HepG2 (cell line): ENCODE data around the gene GRK3. TPM values are rescaled to one million over a fixed set of nuclear protein-coding genes. Genes with fewer than 3 reads are reported as not detected.

Source experiments
- FOXA1 ChIP-seq, 2 experiments: fragments of 450-650 bp in 1 of 2; sonication (generic) in 1 of 2; formaldehyde crosslinking in 1 of 2; IDR thresholded peaks; 2 replicates each; pipeline versions ENCODE4 v1.4.0 to v1.6.1; 2016 to 2020; ENCODE audit warnings: missing genetic modification reagents in 1 of 2
- GATA4 ChIP-seq: sonication (generic); IDR thresholded peaks from 2 replicates; pipeline ENCODE4 v1.6.1; 2016; ENCODE audit warnings: antibody characterized with exemption, low read depth, borderline replicate concordance
- HHEX ChIP-seq: IDR thresholded peaks from 2 replicates; pipeline ENCODE4 v1.6.1; 2016; ENCODE audit warnings: control low read depth
- IRF9 ChIP-seq: sonication (generic); formaldehyde crosslinking; IDR thresholded peaks from 2 replicates; pipeline ENCODE4 v1.8.0; 2022; ENCODE audit warnings: missing genetic modification reagents, mild to moderate bottlenecking, borderline replicate concordance
- MAX ChIP-seq: IDR thresholded peaks from 2 replicates; pipeline ENCODE4 v1.6.1; 2012; ENCODE audit warnings: inconsistent platforms
- MIER2 ChIP-seq: IDR thresholded peaks from 2 replicates; pipeline ENCODE4 v1.6.1; 2016; ENCODE audit warnings: missing biosample characterization, missing genetic modification reagents
- MXD3 ChIP-seq: IDR thresholded peaks from 2 replicates; pipeline ENCODE4 v1.6.1; 2016; ENCODE audit warnings: mild to moderate bottlenecking, missing biosample characterization, missing genetic modification reagents
- MXI1 ChIP-seq: IDR thresholded peaks from 3 replicates; pipeline ENCODE4 v1.6.1; 2012; ENCODE audit warnings: low read depth, low read length, inconsistent platforms, borderline replicate concordance
- MZF1 ChIP-seq: sonication (generic); formaldehyde crosslinking; IDR thresholded peaks from 2 replicates; pipeline ENCODE4 v1.8.1; 2023; ENCODE audit warnings: mild to moderate bottlenecking, missing genetic modification reagents, borderline replicate concordance
- PHF21A ChIP-seq: sonication (generic); formaldehyde crosslinking; IDR thresholded peaks from 2 replicates; pipeline ENCODE4 v1.5.0; 2020; ENCODE audit warnings: mild to moderate bottlenecking, missing genetic modification reagents
- RCOR2 ChIP-seq: IDR thresholded peaks from 2 replicates; pipeline ENCODE4 v1.6.1; 2016; ENCODE audit warnings: missing biosample characterization, missing genetic modification reagents
- TSC22D2 ChIP-seq: sonication (generic); formaldehyde crosslinking; IDR thresholded peaks from 2 replicates; pipeline ENCODE4 v1.5.1; 2020; ENCODE audit warnings: missing genetic modification reagents, mild to moderate bottlenecking, borderline replicate concordance
- U2AF1 ChIP-seq: fragments of 200-400 bp; formaldehyde crosslinking; optimal IDR thresholded peaks from 2 replicates; pipeline ENCODE3; 2017; ENCODE audit warnings: mild to moderate bottlenecking, low read depth, low read length
- ZFP90 ChIP-seq: sonication (generic); formaldehyde crosslinking; IDR thresholded peaks from 2 replicates; pipeline ENCODE4 v1.8.0; 2022; ENCODE audit warnings: missing genetic modification reagents, mild to moderate bottlenecking, inconsistent platforms, borderline replicate concordance
- ZKSCAN8 ChIP-seq: IDR thresholded peaks from 2 replicates; pipeline ENCODE4 v1.6.1; 2016; ENCODE audit warnings: borderline replicate concordance, missing genetic modification reagents, missing compliant biosample characterization
- ZNF543 ChIP-seq: sonication (generic); formaldehyde crosslinking; IDR thresholded peaks from 2 replicates; pipeline ENCODE4 v1.4.0; 2020; ENCODE audit warnings: mild to moderate bottlenecking, missing genetic modification reagents
- ZNF652 ChIP-seq: IDR thresholded peaks from 2 replicates; pipeline ENCODE4 v1.6.1; 2016; ENCODE audit warnings: low read depth, borderline replicate concordance
- ZNF83 ChIP-seq: sonication (generic); formaldehyde crosslinking; IDR thresholded peaks from 2 replicates; pipeline ENCODE4 v1.4.0; 2020; ENCODE audit warnings: missing genetic modification reagents, mild to moderate bottlenecking, borderline replicate concordance
- polyA plus RNA-seq, 8 experiments: library from polyadenylated mRNA; depleted of rRNA in 3 of 8; stranded (reverse) in 7 of 8; unstranded in 1 of 8; fragments of >200 nt; fragmentation: Illumina TruSeq in 4 of 8; extraction: Trizol in 4 of 8; gene quantifications; 2 replicates each; pipeline versions ENCODE4 v1.2.1 to v1.2.3, GENCODE V29; 2011 to 2016; ENCODE audit warnings: low read depth in 4 of 8, missing spikeins in 1 of 8, mixed read lengths in 1 of 8; ENCODE audit not compliant: insufficient read depth in 1 of 8
- total RNA-seq, 5 experiments: library from RNA; depleted of rRNA; stranded (reverse); fragments of >200 nt; fragmentation: Illumina TruSeq; extraction: Trizol; gene quantifications; 2 replicates each; pipeline ENCODE4 v1.2.3, GENCODE V29; 2016; ENCODE audit warnings: low read depth in 1 of 5
- TF ChIP-seq, protein P1 (sequence below): IDR thresholded peaks from 2 replicates; pipeline ENCODE4 v1.6.1; 2016
- TF ChIP-seq, protein P2 (sequence below): sonication (generic); formaldehyde crosslinking; IDR thresholded peaks from 2 replicates; pipeline ENCODE4 v1.4.0; 2020; ENCODE audit warnings: missing genetic modification reagents, borderline replicate concordance
- TF ChIP-seq, protein P3 (sequence below): sonication (generic); formaldehyde crosslinking; IDR thresholded peaks from 2 replicates; pipeline ENCODE4 v1.4.0; 2020; ENCODE audit warnings: mild to moderate bottlenecking, low read depth, missing genetic modification reagents

GRK3 gene
- total and polyA plus RNA-seq, 2 of the 13 experiments (the other 11 are each of a cell fraction or from before 2014, with no cell fraction given): 8.5 to 16.7 TPM

- TF ChIP-seq MAX (no peak; the same call in 1 of the 2 replicates), ZNF543 (CRISPR knock-in tag) (no peak), HHEX (no peak), ZFP90 (no peak; the same call in 1 of the 2 replicates), RCOR2 (no peak), GATA4 (no peak), ZNF83 (CRISPR knock-in tag) (no peak), FOXA1 (IDR thresholded peaks at IDR 0.05) (no peak), FOXA1 (CRISPR knock-in tag; IDR thresholded peaks at IDR 0.05) (no peak), IRF9 (CRISPR knock-in tag) (no peak), TSC22D2 (CRISPR knock-in tag) (no peak), ZKSCAN8 (CRISPR knock-in tag) (no peak), MZF1 (CRISPR knock-in tag) (no peak), MXI1 (no peak), U2AF1 (no peak), MXD3 (CRISPR knock-in tag) (no peak), PHF21A (CRISPR knock-in tag) (no peak; the same call in 1 of the 2 replicates), ZNF652 (CRISPR knock-in tag) (no peak; the same call in 1 of the 2 replicates), MIER2 (CRISPR knock-in tag) (no peak)
- TF ChIP-seq, protein P1, sequence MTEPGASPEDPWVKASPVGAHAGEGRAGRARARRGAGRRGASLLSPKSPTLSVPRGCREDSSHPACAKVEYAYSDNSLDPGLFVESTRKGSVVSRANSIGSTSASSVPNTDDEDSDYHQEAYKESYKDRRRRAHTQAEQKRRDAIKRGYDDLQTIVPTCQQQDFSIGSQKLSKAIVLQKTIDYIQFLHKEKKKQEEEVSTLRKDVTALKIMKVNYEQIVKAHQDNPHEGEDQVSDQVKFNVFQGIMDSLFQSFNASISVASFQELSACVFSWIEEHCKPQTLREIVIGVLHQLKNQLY (CRISPR knock-in tag): no peak
- TF ChIP-seq, protein P2, sequence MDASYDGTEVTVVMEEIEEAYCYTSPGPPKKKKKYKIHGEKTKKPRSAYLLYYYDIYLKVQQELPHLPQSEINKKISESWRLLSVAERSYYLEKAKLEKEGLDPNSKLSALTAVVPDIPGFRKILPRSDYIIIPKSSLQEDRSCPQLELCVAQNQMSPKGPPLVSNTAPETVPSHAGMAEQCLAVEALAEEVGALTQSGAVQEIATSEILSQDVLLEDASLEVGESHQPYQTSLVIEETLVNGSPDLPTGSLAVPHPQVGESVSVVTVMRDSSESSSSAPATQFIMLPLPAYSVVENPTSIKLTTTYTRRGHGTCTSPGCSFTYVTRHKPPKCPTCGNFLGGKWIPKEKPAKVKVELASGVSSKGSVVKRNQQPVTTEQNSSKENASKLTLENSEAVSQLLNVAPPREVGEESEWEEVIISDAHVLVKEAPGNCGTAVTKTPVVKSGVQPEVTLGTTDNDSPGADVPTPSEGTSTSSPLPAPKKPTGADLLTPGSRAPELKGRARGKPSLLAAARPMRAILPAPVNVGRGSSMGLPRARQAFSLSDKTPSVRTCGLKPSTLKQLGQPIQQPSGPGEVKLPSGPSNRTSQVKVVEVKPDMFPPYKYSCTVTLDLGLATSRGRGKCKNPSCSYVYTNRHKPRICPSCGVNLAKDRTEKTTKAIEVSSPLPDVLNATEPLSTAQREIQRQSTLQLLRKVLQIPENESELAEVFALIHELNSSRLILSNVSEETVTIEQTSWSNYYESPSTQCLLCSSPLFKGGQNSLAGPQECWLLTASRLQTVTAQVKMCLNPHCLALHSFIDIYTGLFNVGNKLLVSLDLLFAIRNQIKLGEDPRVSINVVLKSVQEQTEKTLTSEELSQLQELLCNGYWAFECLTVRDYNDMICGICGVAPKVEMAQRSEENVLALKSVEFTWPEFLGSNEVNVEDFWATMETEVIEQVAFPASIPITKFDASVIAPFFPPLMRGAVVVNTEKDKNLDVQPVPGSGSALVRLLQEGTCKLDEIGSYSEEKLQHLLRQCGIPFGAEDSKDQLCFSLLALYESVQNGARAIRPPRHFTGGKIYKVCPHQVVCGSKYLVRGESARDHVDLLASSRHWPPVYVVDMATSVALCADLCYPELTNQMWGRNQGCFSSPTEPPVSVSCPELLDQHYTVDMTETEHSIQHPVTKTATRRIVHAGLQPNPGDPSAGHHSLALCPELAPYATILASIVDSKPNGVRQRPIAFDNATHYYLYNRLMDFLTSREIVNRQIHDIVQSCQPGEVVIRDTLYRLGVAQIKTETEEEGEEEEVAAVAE (CRISPR knock-in tag): no peak
- TF ChIP-seq, protein P3, sequence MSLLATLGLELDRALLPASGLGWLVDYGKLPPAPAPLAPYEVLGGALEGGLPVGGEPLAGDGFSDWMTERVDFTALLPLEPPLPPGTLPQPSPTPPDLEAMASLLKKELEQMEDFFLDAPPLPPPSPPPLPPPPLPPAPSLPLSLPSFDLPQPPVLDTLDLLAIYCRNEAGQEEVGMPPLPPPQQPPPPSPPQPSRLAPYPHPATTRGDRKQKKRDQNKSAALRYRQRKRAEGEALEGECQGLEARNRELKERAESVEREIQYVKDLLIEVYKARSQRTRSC (CRISPR knock-in tag): no peak
Observed at GRCh38 chr22:25563761-25564319, 635 bp upstream of the GRK3 start (continued).
